AG04449 (cell line): ENCODE measurements around the gene EHMT1.

ENCODE experiments used
- CTCF ChIA-PET: fragments of 350-600 bp; formaldehyde crosslinking; extraction: SDS; loops from one replicate; lab custom pipeline; 2021; ENCODE audit warnings: antibody characterized with exemption; lab: Yijun Ruan, JAX
- POLR2A ChIA-PET: fragments of 400-600, 350-600 bp; formaldehyde crosslinking; extraction: SDS; loops from one replicate; lab custom pipeline; 2020; ENCODE audit warnings: antibody characterized with exemption, inconsistent platforms; lab: Yijun Ruan, JAX
- DNase-seq: peaks from one replicate; pipeline ENCODE4 v3.0.0-alpha.2; 2010; ENCODE audit warnings: low read depth, low spot score
- H3K4me3 ChIP-seq: 2 replicates; pipeline ENCODE4 v1.5.1; 2011; ENCODE audit warnings: low read depth, mild to moderate bottlenecking, control low read depth, low read length
- CTCF ChIP-seq: IDR thresholded peaks from one replicate; pipeline ENCODE4 v1.5.1; 2011; ENCODE audit warnings: mild to moderate bottlenecking, moderate library complexity, low read length, control low read depth, inconsistent platforms; ENCODE audit not compliant: insufficient read depth; ENCODE audit errors: missing control alignments

Gene EHMT1

GRCh38 chr9:137817236-137818200, 198.7 kb downstream of the EHMT1 start:
- H3K4me3 ChIP-seq, result no peak overlapping the region
- ChIA-PET POLR2A (no interaction called here), CTCF (no interaction called here)
- DNase-seq, result no peak
- TF ChIP-seq CTCF, result no peak

GRCh38 chr9:137818286-137818685, 199.5 kb downstream of the EHMT1 start:
- ChIA-PET CTCF (no interaction called here), POLR2A (no interaction called here)
- TF ChIP-seq CTCF, result no peak
- no peak overlapping the region for H3K4me3 ChIP-seq
- no peak for DNase-seq

- CTCF ChIA-PET, result no interaction called here
- H3K4me3 ChIP-seq, result no peak overlapping the region
- POLR2A ChIA-PET, result no interaction called here
- no peak for DNase-seq
- TF ChIP-seq CTCF, result no peak
Measured at GRCh38 chr9:137820161-137820855, 201.5 kb downstream of the EHMT1 start.

GRCh38 chr9:137823986-137824771, 205.4 kb downstream of the EHMT1 start:
- no peak for DNase-seq
- CTCF ChIA-PET, result interaction anchor here (0.6 kb wide), 1 partner anchor 151 kb away, joined by 3 read pairs; no protein-coding TSS in a partner anchor
- TF ChIP-seq CTCF, result no peak
- no peak overlapping the region for H3K4me3 ChIP-seq
- POLR2A ChIA-PET, result no interaction called here

DNA sequence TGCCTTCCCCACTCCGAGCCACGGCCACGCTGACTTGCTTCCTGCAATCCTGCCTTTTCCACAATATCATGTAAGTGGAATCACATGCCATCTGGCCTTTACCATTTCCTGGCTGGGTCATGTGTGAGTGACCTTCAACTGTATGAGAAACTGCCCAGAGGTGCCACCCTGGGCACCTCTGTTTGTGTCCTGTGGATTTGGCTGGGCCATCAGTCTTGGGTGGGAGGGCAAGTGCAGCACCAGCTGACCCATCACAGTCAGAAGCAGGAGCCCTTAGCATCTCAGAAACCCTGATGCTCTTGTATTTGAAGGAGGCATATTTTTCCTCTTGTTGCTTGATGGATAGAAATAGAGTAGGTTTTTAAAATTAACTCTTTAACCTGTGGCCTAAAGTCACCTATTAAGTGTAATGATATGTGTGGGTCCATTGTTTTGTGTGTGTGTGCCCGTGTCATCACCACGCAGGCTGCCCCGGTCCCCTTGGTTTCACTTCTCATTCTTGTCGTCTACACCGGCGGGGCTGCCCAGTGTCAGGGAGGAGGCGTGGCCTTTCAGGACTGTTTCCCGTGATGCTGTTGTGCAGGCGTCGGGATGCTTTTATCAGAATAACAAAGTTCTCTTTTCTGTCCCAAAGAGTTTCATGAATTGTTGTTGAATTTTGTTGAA, 206.7 kb downstream of the EHMT1 start:
- ChIA-PET POLR2A (interaction anchor here (0.7 kb wide), 1 partner anchor 234 kb away, joined by 3 read pairs; no protein-coding TSS in a partner anchor), CTCF (no interaction called here)
- no peak for TF ChIP-seq CTCF
- no peak for DNase-seq
- H3K4me3 ChIP-seq, result no peak overlapping the region
